Measurements from ENCODE around the gene FAM131C. TPM values are rescaled to one million over a fixed set of nuclear protein-coding genes. Genes with fewer than 3 reads are reported as not detected.

Gene FAM131C, protein sequence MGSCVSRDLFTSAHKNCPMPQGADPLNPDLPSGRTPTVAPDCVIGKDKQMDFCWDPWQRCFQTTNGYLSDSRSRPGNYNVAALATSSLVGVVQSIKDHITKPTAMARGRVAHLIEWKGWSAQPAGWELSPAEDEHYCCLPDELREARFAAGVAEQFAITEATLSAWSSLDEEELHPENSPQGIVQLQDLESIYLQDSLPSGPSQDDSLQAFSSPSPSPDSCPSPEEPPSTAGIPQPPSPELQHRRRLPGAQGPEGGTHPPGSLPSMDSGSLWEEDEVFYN
- total RNA-seq (2022; extraction: Qiagen RNA extraction; ENCODE audit: low read depth) = 10.8 to 19.2 TPM (median 15.8 TPM) in 5 replicates

DNA sequence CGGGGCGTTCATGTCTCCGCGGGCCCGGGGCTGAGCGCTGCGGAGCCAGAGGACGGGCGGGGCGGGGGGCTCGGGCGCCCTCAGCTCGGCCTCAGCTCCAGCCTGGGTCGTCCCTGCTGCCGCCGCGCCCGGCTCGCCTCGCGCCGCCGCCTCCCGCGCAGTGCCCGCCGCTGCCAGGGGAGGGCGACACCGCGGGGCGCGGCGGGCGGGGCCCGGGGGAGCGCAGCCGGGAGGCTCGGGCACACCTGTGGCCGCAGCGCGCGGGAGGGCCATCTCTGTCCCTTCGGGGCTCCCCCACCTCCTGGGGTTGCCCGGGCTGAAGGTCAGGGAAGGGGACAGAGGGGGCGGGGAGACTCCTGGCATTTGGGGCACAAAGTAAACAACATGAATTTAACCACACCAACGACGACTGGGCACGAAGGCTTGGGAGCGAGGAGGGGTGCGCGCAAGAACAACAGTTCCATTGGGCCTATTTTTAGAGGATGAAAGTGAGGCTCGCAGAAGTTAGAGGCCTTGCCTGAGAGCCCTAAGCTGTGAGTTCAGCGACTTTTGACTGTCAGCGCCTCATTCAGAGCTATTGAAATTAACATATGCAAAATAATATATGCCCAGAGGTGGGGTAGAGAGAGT is at the start of gene FAM131C:
Gene FAM131C (minus strand): TSS at position 162 of the 630 bp plus-strand sequence. CDS start 209 bp downstream, outside the sequence.

DNA sequence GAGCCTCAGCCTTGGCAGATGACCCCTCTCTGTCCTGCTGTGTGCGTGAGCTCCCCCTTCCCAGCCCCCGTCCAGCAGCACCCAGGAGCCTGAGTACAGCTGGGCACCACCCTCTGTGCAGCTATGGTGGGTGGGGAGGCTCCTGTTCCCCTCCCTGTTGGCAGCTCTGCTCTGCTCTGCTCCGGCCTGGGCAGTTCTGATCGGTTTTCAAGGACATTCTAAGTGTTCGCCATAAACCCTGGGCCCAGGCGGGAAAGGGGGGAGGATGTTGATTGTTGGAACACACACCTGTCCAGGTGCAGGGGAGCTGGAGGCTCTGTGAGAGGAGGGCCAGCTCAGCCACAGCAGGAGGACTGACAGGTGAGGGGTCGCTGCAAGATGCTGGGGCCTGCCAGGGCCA is 29.9 kb downstream of the FAM131C start, which contains the start of gene CLCNKB:
Gene CLCNKB (plus strand): TSS at position 262 of the 400 bp plus-strand sequence. CDS start 711 bp downstream, outside the sequence.

DNA sequence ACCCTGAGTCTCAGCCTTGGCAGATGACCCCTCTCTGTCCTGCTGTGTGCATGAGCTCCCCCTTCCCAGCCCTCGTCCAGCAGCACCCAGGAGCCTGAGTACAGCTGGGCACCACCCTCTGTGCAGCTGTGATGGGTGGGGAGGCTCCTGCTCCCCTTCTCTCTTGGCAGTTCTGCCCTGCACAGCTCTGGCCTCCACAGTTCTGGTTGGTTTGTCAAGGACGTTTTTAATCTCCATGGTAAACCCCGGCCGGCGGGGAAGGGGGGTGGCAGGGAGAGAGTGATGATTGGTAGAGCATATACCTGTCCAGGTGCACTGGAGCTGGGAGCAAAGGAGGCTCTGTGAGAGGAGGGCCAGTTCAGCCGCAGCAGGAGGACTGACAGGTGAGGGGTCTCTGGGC is 51.8 kb downstream of the FAM131C start, which contains the start of gene CLCNKA:
Gene CLCNKA (plus strand): TSS at position 356 of the 400 bp plus-strand sequence. CDS start 584 bp downstream, outside the sequence.

DNA sequence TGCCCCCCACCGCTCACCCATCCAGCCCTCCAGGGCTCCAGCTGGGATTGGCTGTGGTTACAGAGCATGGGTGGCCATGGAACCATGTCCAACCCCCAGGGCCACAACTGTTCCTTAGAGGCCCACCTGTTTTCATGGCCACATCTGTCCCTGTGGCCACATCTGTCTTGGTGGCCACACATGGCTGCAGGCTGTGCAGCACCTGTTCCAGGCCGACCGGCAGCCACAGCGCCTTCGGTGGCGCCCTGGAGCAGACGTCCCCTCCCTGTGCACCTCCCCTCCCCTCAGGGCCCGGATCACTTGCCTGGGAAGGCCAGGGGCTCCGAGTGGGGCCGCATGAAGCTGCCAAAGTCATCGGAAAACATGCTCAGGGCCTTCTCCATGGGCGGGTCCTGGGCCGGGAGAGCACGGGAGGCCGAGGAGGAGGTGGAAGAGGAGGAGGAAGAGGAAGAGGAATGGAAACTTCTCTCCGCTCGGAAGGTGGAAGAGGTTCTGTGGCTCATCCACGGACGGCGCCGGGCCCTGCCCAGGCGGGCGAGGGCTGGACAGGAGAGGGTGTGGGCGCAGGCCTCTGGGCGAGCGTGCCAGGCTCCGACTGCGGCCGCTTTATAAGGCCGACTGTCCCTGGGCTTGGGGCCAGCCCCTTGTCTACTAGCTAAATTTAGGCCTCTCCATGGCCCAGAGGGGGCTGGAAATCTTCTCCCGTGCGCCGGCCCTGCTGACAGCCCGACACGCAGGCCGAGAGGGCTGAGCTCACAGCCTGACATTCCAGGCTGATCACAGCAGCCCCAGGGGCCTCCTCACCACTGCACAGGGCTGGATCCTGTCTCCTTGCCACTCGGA is 55.8 kb downstream of the FAM131C start, which contains the start of gene HSPB7:
Gene HSPB7 (minus strand): TSS at position 583 of the 843 bp plus-strand sequence. CDS start 80 bp downstream, at position 503.

Other genes with a start within 250 kb of the FAM131C start
- gene SPEN, start 225.9 kb downstream of the FAM131C start, total RNA-seq (2022; extraction: Qiagen RNA extraction; ENCODE audit: low read depth) = 38.7 to 41.6 TPM (median 40.3 TPM) in 5 replicates
- 9.7 to 15.8 TPM (median 12.1 TPM) in 5 replicates for gene ZBTB17, start 97.5 kb downstream of the FAM131C start, total RNA-seq (2022; extraction: Qiagen RNA extraction; ENCODE audit: low read depth)
- gene SRARP, start 69.4 kb downstream of the FAM131C start, total RNA-seq (2022; extraction: Qiagen RNA extraction; ENCODE audit: low read depth) = not detected in 5 replicates
- gene HSPB7, start 55.6 kb downstream of the FAM131C start, total RNA-seq (2022; extraction: Qiagen RNA extraction; ENCODE audit: low read depth) = not detected in 5 replicates
- gene CLCNKA, start 51.6 kb downstream of the FAM131C start, total RNA-seq (2022; extraction: Qiagen RNA extraction; ENCODE audit: low read depth) = 0.05 to 0.19 TPM in 2 of 5 replicates, not detected in the others
- 0.07 to 0.08 TPM in 2 of 5 replicates, not detected in the others for gene CLCNKB, start 29.9 kb downstream of the FAM131C start, total RNA-seq (2022; extraction: Qiagen RNA extraction; ENCODE audit: low read depth)
- gene EPHA2, start 82.4 kb upstream of the FAM131C start, total RNA-seq (2022; extraction: Qiagen RNA extraction; ENCODE audit: low read depth) = 95.0 to 145 TPM (median 135 TPM) in 5 replicates
- 4.8 to 7.2 TPM (median 6.6 TPM) in 5 replicates for gene ARHGEF19, start 139.0 kb upstream of the FAM131C start, total RNA-seq (2022; extraction: Qiagen RNA extraction; ENCODE audit: low read depth)
- 1.9 to 3.3 TPM (median 2.8 TPM) in 5 replicates for gene CPLANE2, start 163.5 kb upstream of the FAM131C start, total RNA-seq (2022; extraction: Qiagen RNA extraction; ENCODE audit: low read depth)

Measured in A549 treated with RU486 at 1 μM for 4 hours (cell line).